Lower leg skin (tissue), 4 donors: ENCODE measurements around the gene DLGAP1. TPM values are rescaled to one million over a fixed set of nuclear protein-coding genes. Genes with fewer than 3 reads are reported as not detected.

Source experiments
- DNase-seq, 2 donors: peaks; one replicate each; pipeline ENCODE4 v3.0.0-alpha.2; 2019; ENCODE audit warnings: low spot score in 2 of 2
- H3K4me3 ChIP-seq: fragments of 200-600 bp; sonication (generic); 2 replicates; pipeline ENCODE4 v1.5.1; 2017; ENCODE audit warnings: mild to moderate bottlenecking, low read depth; ENCODE audit not compliant: poor library complexity, severe bottlenecking
- CTCF ChIP-seq, 3 donors: fragments of 450-650 bp; IDR thresholded peaks; one replicate each; pipeline ENCODE4 v1.5.1; 2016; ENCODE audit warnings: antibody characterized with exemption in 3 of 3, mild to moderate bottlenecking in 3 of 3, moderate library complexity in 2 of 3
- POLR2A ChIP-seq, 2 donors: fragments of 450-650 bp; IDR thresholded peaks; one replicate each; pipeline ENCODE4 v1.6.1; 2016 to 2017; ENCODE audit warnings: antibody characterized with exemption in 2 of 2, mild to moderate bottlenecking in 1 of 2, moderate library complexity in 1 of 2
- WGBS, 2 donors: methylation state at CpG; one replicate each; pipeline ENCODE4 v1.1.5; 2018; 5-methylcytosine and 5-hydroxymethylcytosine counted together
- intact Hi-C: fragments of 100-400 bp; cut with DNase I; formaldehyde crosslinking; loops from one replicate; pipeline ENCODE4 v1.15.0; 2023; ENCODE audit warnings: low total_unique reads
- total RNA-seq, 4 donors: library from RNA; depleted of rRNA; stranded (reverse); fragments of >200 nt; gene quantifications; one replicate each; pipeline ENCODE4 v1.1.0, GENCODE V29; 2016

The DLGAP1 gene
- total RNA-seq, 4 donors from 2014 or later = 0.34 to 1.3 (median 0.82) TPM

DNA sequence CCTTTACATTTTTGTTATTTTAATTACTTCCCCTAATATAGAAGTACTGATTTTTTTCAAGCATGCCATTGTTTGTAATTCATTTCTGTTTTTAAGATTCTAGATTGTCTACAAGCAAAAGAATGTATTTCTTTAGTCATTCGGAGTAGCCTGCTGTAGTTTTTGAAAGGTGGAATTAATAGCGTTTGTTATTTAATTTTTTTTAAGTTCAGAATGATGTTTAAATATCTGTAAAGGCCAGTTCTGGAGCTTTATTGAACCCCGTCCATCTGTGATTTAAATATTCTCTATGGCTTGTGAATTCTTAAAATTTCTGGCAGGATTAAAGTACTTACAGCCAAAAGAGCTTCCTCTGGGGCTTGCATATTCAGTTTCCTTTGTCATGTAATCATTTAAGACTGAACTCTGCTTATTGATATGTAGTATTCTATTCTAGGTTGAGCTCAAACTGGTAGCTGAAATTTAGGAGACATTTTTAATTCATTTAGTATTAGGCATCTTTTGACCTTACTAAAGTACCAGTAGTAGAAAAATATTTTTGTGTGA lies 999.9 kb downstream of the DLGAP1 start:
- intact Hi-C loops = no loop called here
- no peak for TF ChIP-seq POLR2A (IDR thresholded peaks at IDR 0.05)
- TF ChIP-seq CTCF (IDR thresholded peaks at IDR 0.05) = no peak
- H3K4me3 ChIP-seq = no peak overlapping the region
- DNase-seq = no peak
- 24 to 34% methylated on average over 3 of the region's 3 CpGs for WGBS, 2 donors

- no peak for TF ChIP-seq POLR2A (IDR thresholded peaks at IDR 0.05)
- TF ChIP-seq CTCF (IDR thresholded peaks at IDR 0.05) = no peak
- intact Hi-C loops = loop anchor here (5.0 kb wide), 1 partner anchor 138 kb away; no protein-coding TSS in a partner anchor
- 0 to 1% methylated on average over 4 of the region's 4 CpGs for WGBS, 2 donors
- DNase-seq = no peak
- no peak overlapping the region for H3K4me3 ChIP-seq
Measured at GRCh38 chr18:3454365-3455089, 1000.6 kb downstream of the DLGAP1 start.

DNA sequence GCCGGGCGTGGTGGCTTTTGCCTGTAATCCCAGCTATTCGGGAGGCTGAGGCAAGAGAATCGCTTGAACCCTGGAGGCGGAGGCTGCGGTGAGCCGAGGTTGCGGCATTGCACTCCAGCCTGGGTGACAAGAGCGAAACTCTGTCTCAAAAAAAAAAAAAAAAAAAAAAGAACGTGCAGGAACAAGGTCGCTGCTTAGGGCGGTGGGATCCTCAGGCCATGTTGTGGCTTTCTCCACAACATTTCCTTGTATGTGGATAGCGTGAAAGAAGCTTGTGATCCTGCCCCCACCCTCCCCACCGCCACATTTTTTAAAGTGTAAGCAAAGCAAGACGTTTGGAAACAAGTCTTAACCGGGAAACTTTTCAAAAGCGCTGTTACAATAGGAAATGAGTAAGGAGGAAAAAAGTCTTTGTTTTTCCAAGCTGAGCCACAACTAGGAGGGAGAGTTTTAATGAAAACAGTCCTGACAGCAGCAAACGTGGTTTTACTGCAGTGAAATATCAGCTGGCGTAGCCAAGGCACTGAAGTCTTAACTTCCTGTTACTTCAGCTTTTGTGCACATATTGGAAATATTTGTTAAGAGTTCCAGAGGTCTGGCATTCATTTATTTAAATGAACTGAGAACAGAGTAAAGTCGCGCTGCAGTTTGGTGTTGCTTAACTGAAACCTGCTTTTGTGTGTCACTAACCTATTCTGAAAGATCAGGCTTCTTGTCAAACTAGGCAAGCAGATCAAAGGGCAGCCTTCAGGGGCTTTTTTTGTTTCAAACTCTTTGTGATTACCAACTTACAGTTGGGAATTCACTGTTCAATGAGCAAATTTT lies 1001.4 kb downstream of the DLGAP1 start:
- peak; percentile 76 to 91 for DNase-seq

GRCh38 chr18:3452750-3453539 lies 1002.2 kb downstream of the DLGAP1 start:
- DNase-seq = no peak
- WGBS, 2 donors = 21 to 27% methylated on average over 17 of the region's 17 CpGs
- intact Hi-C loops = loop anchor here (5.0 kb wide), 1 partner anchor 139 kb away; no protein-coding TSS in a partner anchor
- peak overlapping the region; percentile 90 for H3K4me3 ChIP-seq
- TF ChIP-seq CTCF (IDR thresholded peaks at IDR 0.05) (no peak), POLR2A (IDR thresholded peaks at IDR 0.05) (no peak)

More for the DNA sequence above, 1001.4 kb downstream of the DLGAP1 start:
- intact Hi-C loops = loop anchor here (5.0 kb wide), 1 partner anchor 139 kb away; no protein-coding TSS in a partner anchor
- TF ChIP-seq POLR2A (IDR thresholded peaks at IDR 0.05) = no peak
- TF ChIP-seq CTCF (IDR thresholded peaks at IDR 0.05) = no peak
- WGBS, 2 donors = 7 to 10% methylated on average over 21 of the region's 21 CpGs
- peak overlapping the region; percentile 19 for H3K4me3 ChIP-seq
